ENCODE measurements around the gene FKBP5.
"Not testable (repeated sequence)": the region's sequence is repeated elsewhere in the genome, so short reads cannot be mapped to it uniquely, and the experiment has no call there.

The FKBP5 gene

GRCh38 chr6:35687658-35688604 is 784 bp downstream of the FKBP5 start:
- peak; percentile 32 for DNase-seq

- no peak for DNase-seq
Observed at GRCh38 chr6:35686873-35687555, 1.7 kb downstream of the FKBP5 start.

- no peak for DNase-seq
Observed at GRCh38 chr6:35686436-35686835, 2.3 kb downstream of the FKBP5 start.

GRCh38 chr6:35683267-35683666 is 5.4 kb downstream of the FKBP5 start:
- DNase-seq = no peak

DNA sequence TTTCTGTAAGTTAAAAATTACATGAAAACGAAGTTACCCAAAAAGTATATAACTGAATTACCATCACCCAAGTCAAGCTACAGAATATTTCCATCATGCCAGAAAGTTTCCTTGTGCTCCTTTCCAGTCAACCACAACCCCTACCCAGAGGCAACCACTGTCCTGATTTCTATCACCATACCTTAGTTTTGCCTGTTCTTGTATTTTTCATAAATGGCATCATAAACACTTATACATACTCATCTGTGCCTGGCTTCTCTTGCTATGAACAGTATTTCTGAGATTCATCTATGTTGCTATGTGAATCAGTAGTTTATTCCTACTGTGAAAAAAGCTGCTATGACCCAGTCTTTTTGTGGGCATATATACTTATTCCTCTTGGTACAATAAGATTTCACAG is 7.4 kb downstream of the FKBP5 start:
- DNase-seq = no peak

DNA sequence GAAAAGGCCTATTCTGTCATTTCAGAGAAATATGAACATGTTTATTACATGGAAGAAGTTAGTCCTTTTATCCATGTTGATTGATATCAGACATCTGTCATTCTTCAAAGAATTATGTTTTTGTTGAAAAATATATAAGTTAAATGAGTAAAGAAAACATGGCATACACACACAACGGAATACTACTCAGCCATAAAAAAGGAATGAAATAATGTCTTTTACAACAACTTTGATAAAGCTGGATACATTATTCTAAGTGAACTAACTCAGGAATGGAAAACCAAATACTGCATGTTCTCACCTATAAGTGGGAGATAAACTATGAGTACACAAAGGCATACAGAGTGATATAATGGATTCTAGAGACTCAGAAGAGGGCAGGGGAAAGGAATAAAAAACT is 9.3 kb downstream of the FKBP5 start:
- DNase-seq = no peak

GRCh38 chr6:35678814-35679213 is 9.9 kb downstream of the FKBP5 start:
- DNase-seq = no peak

DNA sequence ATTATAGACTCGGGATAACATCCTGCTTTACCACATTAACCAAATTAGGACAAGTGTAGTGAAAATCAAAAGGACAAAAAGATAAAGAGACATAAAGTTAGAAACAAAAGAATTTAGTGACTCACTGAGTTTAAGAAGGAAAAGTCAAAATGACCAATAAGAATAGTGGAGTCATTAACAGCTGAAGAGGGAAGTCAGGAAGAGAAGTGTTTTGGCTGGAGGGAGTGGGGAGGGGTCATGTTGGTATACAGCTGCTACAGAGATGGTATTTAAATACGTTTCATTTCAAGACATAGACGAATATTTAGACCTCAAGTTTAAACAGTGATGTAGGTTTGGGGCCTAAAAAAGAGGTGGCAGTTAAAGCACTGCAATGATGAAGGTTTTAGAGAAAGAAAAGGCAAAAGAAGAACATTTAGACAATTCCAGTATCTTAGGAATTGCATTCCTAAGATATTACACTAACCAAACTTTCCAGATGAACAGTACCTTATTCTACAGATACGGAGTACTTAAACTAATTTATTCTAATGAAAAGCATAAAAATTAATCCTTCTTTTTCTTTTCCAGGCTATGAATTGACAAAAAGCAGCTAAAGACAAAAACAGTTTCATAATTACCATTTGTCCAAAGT is 10.6 kb downstream of the FKBP5 start:
- no peak for DNase-seq

- DNase-seq = no peak
Observed at GRCh38 chr6:35677456-35677855, 11.3 kb downstream of the FKBP5 start.

DNA sequence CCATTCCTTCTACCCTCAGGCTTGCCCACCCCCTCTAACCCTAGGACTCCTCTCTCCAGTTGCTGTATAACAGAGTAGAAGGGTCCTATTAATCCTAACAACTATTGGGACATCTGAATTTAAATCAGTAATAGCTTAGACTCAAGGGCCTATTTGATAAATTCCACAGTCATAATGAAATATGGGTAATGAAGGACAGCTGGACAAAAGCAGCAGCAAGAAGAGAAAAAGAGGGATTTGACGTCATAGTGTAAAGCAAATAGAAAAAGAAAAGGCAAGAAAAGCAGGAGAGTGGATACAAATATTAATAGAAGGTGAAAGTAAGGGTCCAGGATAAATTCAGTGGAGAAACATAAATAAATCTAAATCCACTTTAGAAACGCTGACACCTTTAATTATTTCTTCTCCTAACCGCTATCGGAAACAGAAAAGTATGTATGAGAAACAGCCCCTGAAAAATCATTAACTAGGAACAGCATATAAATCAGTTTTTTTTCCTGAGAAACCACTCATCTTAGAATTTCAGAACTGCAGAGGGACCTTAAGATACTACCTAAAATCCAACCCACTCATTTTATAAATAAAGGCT is 12.8 kb downstream of the FKBP5 start:
- no peak for DNase-seq

- no peak for DNase-seq
Observed at GRCh38 chr6:35674594-35674993, 14.1 kb downstream of the FKBP5 start.

DNA sequence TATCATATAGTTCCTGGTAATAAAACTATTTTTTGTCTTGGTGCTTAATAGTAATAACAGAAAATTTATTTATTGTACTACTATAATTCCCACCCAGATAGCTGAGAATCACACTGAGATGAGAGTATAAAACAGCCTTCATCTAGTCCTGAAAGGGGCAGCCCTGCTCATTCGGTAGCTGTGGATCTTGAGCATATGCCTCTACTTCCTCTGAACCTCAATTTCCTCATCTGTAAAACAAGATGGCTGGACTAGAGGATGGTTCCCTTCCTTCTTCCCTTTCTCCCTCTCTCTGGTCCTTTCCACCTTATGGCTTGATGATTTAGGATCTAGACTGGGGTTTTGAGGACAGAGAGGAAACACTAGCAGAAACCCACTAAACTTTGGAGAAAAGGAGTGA is 15.0 kb downstream of the FKBP5 start:
- DNase-seq = no peak

GRCh38 chr6:35673284-35673666 is 15.4 kb downstream of the FKBP5 start:
- DNase-seq = not testable (repeated sequence)

DNA sequence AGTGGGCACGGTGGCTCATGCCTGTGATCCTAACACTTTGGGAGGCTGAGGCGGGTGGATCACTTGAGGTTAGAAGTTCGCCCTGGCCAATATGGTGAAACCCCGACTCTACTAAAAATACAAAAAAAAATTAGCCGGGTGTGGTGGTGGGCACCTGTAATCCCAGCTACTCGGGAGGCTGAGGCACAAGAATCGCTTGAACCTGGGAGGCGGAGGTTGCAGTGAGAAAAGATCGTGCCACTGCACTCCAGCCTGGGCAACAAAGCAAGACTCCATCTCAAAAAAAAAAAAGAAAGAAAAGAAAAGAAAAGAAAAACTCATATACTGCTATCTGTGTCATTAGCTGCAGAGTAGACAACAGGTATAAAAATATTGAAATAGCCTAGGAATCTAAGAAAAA is 18.3 kb downstream of the FKBP5 start:
- not testable (repeated sequence) for DNase-seq

DNA sequence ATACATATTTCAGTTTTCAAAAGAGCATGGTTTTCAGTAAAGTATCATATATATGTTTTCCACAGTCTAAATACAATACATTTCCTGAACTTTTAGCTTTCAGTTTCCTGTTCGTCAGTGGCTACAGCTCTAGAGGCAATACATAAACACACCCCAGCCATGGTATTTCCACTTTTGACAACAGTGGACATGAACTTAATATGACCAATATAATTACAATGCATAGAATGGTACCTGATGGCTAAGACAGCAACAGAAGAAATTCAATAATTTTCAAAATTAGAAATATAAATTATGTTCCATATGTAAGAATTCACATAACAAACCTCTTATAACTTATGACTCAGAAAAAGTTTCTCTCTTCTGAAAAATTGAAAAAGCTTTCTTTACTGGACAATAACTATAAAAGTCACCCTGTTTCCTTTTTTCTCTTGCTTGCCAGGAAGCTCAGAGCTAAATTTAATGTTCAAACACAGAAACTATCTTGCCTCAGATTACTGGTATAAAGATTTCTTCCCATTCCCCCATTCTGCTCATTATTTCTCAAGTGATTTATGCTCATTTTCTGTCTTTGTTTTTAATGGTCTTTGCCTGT is 19.2 kb downstream of the FKBP5 start:
- DNase-seq = no peak

DNA sequence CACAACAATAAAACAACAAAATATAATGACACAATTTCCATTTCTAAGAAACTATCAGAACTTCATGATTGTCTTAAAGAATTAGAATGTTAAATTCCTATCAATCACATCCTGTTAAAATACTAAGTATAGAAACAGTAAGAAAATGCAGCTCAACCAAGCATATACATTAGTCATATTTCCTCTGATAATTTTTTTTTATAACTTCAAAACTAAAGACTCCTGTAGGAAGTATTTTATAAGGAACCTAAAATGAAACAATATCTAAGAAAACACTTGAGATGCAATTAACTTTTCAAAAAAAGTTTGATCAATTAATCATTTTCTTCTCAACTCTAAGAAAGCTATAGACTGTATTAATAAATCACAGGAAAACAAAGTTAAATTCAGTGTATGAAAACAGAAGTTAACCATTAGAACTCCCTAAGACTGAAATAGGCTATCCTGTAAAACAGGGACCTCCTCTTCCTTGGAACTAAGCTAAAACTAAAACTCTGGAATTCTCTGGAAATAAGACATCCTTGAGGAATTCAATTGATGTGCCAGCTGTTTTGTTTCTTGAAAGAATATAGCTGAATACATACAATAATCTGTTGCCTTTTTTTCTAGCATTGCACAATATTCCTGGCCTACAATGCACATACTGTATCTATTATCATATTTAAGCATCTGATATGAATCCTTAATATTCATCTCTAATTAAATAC is 19.8 kb downstream of the FKBP5 start:
- DNase-seq = no peak

- DNase-seq = no peak
Observed at GRCh38 chr6:35668096-35668495, 20.6 kb downstream of the FKBP5 start.

DNA sequence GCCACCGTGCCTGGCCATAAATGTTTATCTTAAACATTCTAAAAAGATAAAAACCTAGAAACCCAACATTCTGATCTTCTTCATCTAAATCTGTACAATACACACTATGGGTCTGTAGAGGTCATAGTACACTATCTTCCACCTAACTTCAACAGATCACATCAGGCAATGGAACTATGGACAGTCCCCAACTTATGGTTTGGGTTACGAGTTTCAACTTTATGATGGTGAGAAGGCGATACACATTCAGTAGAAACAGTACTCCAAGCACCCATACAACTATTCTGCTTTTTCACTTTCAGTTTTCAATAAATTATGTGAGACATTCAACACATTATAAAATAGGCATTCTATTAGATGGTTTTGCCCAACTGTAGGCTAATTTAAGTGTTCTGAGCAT is 23.1 kb downstream of the FKBP5 start:
- no peak for DNase-seq

- no peak for DNase-seq
Observed at GRCh38 chr6:35664945-35665344, 23.8 kb downstream of the FKBP5 start.

DNA sequence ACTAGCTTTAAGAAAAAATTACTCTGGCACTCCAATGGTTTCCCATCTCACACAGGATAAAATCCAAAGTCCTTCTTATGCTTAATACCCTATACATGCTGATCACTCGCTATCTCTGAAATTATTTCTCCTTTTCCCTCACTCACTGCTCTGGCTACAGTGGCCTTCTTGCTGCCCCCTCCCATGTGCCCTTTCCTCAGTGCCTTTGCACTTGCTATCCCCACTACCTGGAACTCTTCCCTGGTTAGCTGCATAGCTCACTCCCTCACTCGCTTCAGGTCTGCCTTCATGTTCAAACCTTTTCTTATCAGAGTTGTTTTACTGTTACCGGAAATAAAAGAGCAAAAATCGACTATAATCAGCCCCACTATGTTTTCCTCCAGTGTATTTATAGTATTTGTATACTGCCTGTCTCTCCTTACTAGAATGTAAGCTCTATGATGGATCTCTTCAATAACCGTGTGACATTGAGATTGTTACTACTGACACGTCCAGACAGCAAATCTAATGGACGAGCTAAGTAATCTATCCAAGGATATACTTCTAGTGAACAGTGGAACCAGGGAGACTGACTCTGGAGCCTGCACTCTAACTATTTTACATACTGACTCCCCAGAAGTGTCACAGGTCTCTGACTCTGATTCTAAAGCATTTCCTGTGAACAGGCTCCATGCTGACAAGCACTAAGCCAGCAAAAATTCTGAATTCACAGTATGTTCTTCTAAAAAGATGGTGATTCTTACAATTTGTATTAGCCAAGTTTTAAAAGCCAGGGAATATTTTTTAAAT is 25.1 kb downstream of the FKBP5 start:
- DNase-seq = no peak

DNA sequence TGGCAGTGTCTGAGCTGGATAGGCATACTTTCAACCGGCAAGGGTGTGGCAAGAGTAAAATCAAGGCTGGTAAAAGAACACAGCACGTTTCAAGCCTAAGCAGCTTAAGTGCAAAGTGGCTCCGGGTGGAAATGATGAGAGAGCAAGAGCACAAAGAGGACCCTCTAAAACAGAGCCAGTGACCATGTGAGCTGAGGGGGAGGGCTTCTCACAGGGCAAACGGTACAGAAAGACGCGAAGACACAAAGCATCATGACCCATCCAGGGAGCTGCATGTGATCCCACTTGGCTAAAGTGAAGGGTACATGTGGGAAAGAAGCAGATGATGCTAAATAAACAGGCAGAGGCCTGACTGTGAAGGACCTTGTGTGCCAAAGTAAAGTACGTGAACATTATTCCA is 25.7 kb downstream of the FKBP5 start:
- no peak for DNase-seq

DNA sequence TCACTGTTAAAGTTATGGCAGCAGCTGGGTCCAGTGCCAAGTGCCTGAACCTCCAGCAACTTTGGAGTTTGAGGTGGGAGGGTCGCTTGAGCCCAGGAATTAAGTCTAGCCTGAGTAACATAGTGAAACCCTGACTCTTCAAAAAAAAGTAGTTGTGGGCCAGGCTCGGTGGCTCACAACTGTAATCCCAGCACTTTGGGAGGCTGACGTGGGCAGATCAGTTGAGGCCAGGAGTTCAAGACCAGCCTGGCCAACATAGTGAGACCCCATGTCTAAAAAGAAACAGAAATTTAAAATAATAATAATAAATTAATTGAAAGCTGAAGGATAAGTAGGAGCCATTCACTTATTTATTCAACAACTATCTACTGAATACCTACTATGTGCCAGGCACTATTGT is 33.8 kb downstream of the FKBP5 start:
- DNase-seq = no peak
